SK-N-SH (cell line): ENCODE data around the gene ISL2.

Source experiments
- EP300 ChIP-seq, 2 experiments: IDR thresholded peaks; 2 replicates each; pipeline versions ENCODE4 v1.4.0 to v1.6.1; 2012; ENCODE audit warnings: borderline replicate concordance in 1 of 2, low read depth in 1 of 2, low read length in 1 of 2
- FOXJ3 ChIP-seq: sonication (generic); formaldehyde crosslinking; IDR thresholded peaks from 2 replicates; pipeline ENCODE4 v1.5.1; 2020; ENCODE audit warnings: mild to moderate bottlenecking, missing genetic modification reagents
- FOXM1 ChIP-seq: IDR thresholded peaks from 2 replicates; pipeline ENCODE4 v1.4.0; 2012; ENCODE audit warnings: low read depth, mild to moderate bottlenecking
- GATA2 ChIP-seq: sonication (generic); formaldehyde crosslinking; IDR thresholded peaks from 2 replicates; pipeline ENCODE4 v1.5.0; 2020; ENCODE audit warnings: mild to moderate bottlenecking, missing genetic modification reagents
- JUND ChIP-seq: IDR thresholded peaks from 2 replicates; pipeline ENCODE4 v1.4.0; 2012
- MEF2A ChIP-seq: IDR thresholded peaks from 2 replicates; pipeline ENCODE4 v1.4.0; 2012; ENCODE audit warnings: low read depth, borderline replicate concordance
- SMC3 ChIP-seq: IDR thresholded peaks from 2 replicates; pipeline ENCODE4 v1.6.1; 2012; ENCODE audit warnings: low read depth, low read length, improper control_type of control experiment
- TF ChIP-seq, protein P1 (sequence below): IDR thresholded peaks from 2 replicates; pipeline ENCODE4 v1.4.0; 2012; ENCODE audit warnings: low read depth, borderline replicate concordance
- TF ChIP-seq, protein P2 (sequence below): fragments of 200-600 bp; sonication (generic); IDR thresholded peaks from 2 replicates; pipeline ENCODE4 v1.6.1; 2017; ENCODE audit warnings: antibody characterized with exemption, mild to moderate bottlenecking, moderate library complexity
- TF ChIP-seq, protein P3 (sequence below): IDR thresholded peaks from 2 replicates; pipeline ENCODE4 v1.4.0; 2012; ENCODE audit warnings: low read depth
- TF ChIP-seq, protein P4 (sequence below): fragments of 150-350 bp; IDR thresholded peaks from 2 replicates; pipeline ENCODE4 v1.6.1; 2017; ENCODE audit warnings: antibody characterized with exemption, low read length, low read depth, borderline replicate concordance

DNA sequence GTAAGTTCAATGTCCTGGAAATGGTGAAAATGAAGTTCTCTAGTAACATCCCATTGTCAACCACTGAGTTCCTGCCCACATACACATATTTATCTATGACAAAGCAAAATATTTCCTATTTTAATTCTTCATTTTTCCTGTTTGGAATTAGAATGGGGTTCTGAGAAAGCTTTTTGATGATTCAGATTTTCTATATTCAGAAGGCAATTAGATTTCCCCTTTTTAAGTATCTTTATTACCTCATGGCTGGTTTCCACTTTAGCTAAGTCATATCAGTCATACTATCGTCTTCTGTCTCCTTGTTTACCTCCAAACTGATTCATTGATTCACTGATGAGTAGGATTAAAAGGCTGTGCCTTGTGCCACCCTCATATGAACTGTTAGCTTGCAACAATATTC lies 43.2 kb upstream of the ISL2 start:
- TF ChIP-seq, protein P1, sequence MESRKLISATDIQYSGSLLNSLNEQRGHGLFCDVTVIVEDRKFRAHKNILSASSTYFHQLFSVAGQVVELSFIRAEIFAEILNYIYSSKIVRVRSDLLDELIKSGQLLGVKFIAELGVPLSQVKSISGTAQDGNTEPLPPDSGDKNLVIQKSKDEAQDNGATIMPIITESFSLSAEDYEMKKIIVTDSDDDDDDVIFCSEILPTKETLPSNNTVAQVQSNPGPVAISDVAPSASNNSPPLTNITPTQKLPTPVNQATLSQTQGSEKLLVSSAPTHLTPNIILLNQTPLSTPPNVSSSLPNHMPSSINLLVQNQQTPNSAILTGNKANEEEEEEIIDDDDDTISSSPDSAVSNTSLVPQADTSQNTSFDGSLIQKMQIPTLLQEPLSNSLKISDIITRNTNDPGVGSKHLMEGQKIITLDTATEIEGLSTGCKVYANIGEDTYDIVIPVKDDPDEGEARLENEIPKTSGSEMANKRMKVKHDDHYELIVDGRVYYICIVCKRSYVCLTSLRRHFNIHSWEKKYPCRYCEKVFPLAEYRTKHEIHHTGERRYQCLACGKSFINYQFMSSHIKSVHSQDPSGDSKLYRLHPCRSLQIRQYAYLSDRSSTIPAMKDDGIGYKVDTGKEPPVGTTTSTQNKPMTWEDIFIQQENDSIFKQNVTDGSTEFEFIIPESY = no peak
- TF ChIP-seq, protein P2, sequence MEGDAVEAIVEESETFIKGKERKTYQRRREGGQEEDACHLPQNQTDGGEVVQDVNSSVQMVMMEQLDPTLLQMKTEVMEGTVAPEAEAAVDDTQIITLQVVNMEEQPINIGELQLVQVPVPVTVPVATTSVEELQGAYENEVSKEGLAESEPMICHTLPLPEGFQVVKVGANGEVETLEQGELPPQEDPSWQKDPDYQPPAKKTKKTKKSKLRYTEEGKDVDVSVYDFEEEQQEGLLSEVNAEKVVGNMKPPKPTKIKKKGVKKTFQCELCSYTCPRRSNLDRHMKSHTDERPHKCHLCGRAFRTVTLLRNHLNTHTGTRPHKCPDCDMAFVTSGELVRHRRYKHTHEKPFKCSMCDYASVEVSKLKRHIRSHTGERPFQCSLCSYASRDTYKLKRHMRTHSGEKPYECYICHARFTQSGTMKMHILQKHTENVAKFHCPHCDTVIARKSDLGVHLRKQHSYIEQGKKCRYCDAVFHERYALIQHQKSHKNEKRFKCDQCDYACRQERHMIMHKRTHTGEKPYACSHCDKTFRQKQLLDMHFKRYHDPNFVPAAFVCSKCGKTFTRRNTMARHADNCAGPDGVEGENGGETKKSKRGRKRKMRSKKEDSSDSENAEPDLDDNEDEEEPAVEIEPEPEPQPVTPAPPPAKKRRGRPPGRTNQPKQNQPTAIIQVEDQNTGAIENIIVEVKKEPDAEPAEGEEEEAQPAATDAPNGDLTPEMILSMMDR = no peak
- TF ChIP-seq EP300 (IDR thresholded peaks at IDR 0.05; ENCODE audit: borderline replicate concordance in 1 of 2, low read depth in 1 of 2, low read length in 1 of 2) (no peak), JUND (no peak), MEF2A (no peak), SMC3 (no peak), FOXJ3 (CRISPR knock-in tag) (no peak), GATA2 (CRISPR knock-in tag) (no peak), FOXM1 (no peak)
- TF ChIP-seq, protein P3, sequence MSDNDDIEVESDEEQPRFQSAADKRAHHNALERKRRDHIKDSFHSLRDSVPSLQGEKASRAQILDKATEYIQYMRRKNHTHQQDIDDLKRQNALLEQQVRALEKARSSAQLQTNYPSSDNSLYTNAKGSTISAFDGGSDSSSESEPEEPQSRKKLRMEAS = no peak
- TF ChIP-seq, protein P4, sequence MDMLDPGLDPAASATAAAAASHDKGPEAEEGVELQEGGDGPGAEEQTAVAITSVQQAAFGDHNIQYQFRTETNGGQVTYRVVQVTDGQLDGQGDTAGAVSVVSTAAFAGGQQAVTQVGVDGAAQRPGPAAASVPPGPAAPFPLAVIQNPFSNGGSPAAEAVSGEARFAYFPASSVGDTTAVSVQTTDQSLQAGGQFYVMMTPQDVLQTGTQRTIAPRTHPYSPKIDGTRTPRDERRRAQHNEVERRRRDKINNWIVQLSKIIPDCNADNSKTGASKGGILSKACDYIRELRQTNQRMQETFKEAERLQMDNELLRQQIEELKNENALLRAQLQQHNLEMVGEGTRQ = no peak
